Measurements from ENCODE around the gene PSMF1.
"Not testable (repeated sequence)": the region's sequence is repeated elsewhere in the genome, so short reads cannot be mapped to it uniquely, and the experiment has no call there.

The PSMF1 gene

GRCh38 chr20:1122388-1123315 lies 4.2 kb downstream of the PSMF1 start:
- DNase-seq, result no peak

- DNase-seq, result no peak
Measured at GRCh38 chr20:1123666-1124065, 5.3 kb downstream of the PSMF1 start.

GRCh38 chr20:1124421-1124820 lies 6.0 kb downstream of the PSMF1 start:
- DNase-seq, result no peak

- no peak for DNase-seq
Measured at GRCh38 chr20:1125277-1125676, 6.9 kb downstream of the PSMF1 start.

GRCh38 chr20:1127840-1128239 lies 9.4 kb downstream of the PSMF1 start:
- no peak for DNase-seq

- DNase-seq, result no peak
Measured at GRCh38 chr20:1130058-1130694, 11.8 kb downstream of the PSMF1 start.

- no peak for DNase-seq
Measured at GRCh38 chr20:1130847-1131246, 12.4 kb downstream of the PSMF1 start.

GRCh38 chr20:1131354-1131753 lies 13.0 kb downstream of the PSMF1 start:
- no peak for DNase-seq

GRCh38 chr20:1134355-1134754 lies 16.0 kb downstream of the PSMF1 start:
- DNase-seq, result no peak

GRCh38 chr20:1134836-1135235 lies 16.4 kb downstream of the PSMF1 start:
- DNase-seq, result no peak

GRCh38 chr20:1137236-1137635 lies 18.8 kb downstream of the PSMF1 start:
- DNase-seq, result no peak

GRCh38 chr20:1144401-1145172 lies 26.2 kb downstream of the PSMF1 start:
- no peak for DNase-seq

GRCh38 chr20:1146957-1147356 lies 28.6 kb downstream of the PSMF1 start:
- no peak for DNase-seq

- not testable (repeated sequence) for DNase-seq
Measured at GRCh38 chr20:1149812-1150211, 31.4 kb downstream of the PSMF1 start.

- DNase-seq, result no peak
Measured at GRCh38 chr20:1150218-1150617, 31.8 kb downstream of the PSMF1 start.

GRCh38 chr20:1150968-1151367 lies 32.6 kb downstream of the PSMF1 start:
- no peak for DNase-seq

- DNase-seq, result no peak
Measured at GRCh38 chr20:1154226-1154625, 35.8 kb downstream of the PSMF1 start.

- no peak for DNase-seq
Measured at GRCh38 chr20:1154691-1155090, 36.3 kb downstream of the PSMF1 start.

- no peak for DNase-seq
Measured at GRCh38 chr20:1155342-1155741, 36.9 kb downstream of the PSMF1 start.

GRCh38 chr20:1160496-1160895 lies 42.1 kb downstream of the PSMF1 start:
- no peak for DNase-seq

GRCh38 chr20:1160991-1161390 lies 42.6 kb downstream of the PSMF1 start:
- DNase-seq, result no peak

- no peak for DNase-seq
Measured at GRCh38 chr20:1163105-1163504, 44.7 kb downstream of the PSMF1 start.

- DNase-seq, result no peak
Measured at GRCh38 chr20:1163653-1164052, 45.3 kb downstream of the PSMF1 start.

- DNase-seq, result no peak
Measured at GRCh38 chr20:1164871-1165270, 46.5 kb downstream of the PSMF1 start.
